NK-92 treated with Interleukin-12 subunit alpha and Interleukin-12 subunit beta, amount 100 ng/mL, for 24 hours (cell line): ENCODE results near the gene DDX24.

Experiments used
- DNase-seq: peaks from one replicate; lab custom pipeline; 2025; lab: John Stamatoyannopoulos, UW

DDX24 gene

DNA sequence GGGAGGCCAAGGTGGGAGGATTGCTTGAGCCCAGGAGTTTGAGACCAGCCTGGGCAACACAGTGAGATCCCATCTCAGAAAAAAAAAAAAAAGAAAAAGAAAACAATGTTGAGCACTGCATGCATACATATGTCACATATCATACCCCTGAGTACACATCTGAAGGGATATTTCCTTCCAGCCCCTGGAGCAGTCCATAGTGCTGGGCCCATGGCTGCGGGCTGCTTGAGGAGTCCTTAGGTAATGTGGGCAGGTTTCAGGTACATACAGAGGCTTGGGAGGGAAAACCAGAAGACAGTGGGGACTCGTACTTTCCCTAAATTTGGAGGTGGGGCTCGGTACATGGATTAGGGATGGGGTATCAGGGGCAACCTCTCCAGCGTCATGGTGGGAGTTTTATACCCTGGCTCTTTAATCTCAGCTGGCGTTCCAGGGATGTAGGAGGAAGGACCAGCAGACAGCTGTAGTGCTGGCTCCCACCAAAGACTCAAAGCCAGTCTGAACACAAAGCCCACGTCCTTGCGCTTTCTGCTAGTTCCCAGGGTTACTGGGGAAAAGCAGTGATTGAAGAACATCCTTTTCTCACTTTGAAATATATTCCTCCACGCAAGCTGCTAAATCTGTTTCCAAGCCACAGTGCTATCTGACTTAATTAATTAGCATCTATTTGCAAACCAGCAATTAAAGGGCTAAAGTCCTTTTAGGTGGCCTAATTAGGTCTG, 49.7 kb downstream of the DDX24 start:
- DNase-seq: no peak

DNA sequence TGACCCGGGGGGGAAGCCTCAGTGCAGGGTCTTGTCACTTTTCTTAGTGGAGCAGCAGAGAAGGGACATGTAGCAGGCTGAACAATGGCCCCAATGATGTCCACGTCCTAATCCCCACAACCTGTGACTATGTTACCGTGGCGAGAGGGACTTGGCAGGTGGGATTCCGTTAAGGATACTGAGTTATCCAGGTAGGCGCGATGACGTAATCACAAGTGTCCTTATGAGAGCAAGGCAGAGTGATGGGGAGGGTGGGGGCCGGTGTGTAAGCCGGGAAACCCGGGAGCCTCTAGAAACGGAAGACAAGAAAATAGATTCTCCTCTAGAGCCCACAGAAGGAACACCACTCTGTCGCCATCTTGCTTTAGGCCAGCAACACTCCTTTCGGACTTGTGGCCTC, 50.4 kb downstream of the DDX24 start:
- no peak for DNase-seq

DNA sequence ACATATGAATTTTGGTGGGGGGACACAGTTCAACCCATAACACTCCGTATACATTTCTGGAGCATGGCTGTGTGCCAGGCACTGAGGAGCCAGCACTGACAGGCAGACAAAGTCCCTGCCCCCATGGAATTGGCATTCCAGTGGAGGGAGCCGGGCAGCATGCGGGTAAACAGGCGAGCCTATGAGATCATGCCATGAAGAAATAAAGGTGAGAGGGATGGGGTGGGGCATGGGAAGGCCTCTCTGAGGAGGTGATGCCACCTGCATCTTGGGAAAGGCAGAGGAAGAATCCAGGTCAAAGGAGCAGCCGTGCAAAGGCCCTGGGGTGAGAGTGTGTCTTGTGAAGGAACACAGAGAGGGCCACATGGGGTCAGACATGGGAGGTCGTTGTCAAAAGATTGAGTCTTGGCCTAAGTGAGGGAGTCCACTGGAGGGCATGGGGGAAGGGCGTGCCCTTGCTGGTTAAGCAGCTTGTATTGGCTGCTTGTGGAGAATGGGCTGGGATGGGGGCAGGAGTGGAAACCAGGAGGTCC, 51.3 kb downstream of the DDX24 start:
- no peak for DNase-seq

DNA sequence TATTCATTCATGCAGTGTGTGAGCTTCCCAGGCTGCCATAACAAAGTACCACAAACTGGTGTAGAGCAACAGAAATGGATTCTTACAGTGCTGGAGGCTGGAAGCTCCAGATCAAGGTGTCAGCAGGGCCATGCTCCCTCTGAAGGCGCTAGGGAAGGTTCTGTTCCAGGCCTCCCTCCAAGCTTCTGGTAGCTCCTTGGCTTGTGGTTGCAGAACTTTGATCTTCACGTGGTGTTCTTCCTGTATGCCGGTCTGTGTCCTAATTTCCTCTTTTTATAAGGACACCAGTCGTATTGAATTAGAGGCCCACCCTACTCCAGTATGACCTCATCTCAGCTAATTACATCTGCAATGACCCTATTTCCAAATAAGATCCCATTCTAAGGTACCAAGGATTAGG, 51.7 kb downstream of the DDX24 start:
- DNase-seq: no peak

DNA sequence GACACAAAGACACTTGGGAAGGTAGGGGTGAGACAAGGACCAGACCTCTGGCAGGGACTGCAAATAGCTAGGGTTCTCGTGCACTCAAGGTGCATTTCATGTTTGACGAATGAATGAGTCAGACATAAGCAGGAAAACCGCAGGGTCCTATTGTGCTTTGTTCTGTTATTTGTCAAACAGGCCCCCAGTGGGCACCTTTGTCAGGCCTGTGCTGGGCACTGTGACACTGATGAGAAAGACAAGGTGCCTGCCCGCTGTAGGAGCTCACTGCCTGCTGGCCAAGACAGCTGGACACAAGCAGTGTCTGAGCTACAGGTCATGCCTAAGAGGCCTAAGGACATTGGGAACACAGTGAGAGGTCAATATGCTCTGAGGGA, 52.6 kb downstream of the DDX24 start:
- DNase-seq: peak; percentile 47

DNA sequence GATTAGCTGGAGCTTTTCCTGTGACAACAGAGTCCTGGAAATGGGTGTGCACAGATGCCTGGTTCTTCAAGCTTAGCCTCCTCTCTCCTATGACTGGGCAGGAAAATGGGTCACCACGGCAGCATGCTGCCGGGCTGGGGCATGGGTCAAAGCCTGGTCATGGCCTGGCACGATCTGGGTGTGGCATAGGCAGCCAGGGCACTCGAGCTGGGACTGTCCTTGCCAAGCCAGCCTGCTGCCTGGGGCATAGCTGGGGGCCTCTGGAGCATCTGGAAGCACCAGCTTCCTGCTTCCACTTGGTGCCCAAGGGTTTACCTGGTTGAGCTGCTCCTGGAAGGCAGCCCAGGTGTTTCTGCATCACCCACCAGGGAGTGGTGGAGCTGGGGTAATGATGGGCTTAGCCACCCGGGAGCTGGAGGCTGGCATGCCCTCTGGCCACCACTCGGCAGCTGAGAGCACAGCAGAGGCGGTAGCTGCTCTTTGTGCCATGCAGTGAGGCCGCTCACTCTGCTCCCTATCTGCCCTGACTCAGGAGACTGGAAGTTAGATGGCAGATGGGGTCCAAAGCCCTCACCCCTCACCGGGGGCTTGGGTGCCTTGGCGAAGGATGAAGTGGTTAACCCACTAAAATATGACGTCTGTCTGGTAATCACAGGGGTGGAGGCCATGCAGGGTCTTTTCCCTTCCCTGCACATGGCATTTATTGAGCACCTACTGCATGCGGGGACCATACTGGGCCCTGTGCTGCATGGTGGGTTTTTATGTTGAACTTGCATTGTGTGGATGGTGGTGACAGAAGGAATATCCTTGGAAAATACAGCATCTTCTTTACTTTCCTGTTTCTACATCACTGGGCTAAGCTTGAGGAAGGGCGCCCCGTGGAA, 53.2 kb downstream of the DDX24 start:
- DNase-seq: no peak

DNA sequence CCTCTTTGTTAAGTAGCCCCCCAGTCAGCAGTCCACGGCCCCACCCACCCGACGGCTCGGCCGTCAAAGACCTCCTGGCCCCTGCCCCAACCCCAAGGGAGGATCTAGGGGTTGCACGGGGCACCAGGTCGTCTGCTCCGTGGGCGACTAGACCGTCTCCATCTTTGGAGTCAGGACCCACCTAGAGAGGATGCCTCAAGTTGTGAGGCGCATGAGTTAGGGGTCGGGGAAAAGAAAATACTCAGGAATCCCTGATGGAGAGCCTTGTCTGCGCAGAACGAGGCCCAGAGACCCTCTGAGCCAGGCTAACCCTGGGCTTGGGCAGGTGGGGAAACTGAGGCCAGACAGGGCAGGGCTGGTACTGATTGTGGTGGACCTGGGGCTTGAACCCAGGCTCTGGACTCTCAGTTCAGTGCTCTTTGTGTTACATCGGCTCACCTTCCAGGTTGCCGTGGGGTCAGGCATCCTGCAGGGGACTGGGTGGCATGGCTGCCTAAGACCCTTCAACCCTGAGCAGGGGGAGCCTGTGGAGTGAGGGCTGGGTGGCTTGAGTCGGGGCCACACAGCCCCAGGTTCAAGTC, 54.0 kb downstream of the DDX24 start:
- no peak for DNase-seq

DNA sequence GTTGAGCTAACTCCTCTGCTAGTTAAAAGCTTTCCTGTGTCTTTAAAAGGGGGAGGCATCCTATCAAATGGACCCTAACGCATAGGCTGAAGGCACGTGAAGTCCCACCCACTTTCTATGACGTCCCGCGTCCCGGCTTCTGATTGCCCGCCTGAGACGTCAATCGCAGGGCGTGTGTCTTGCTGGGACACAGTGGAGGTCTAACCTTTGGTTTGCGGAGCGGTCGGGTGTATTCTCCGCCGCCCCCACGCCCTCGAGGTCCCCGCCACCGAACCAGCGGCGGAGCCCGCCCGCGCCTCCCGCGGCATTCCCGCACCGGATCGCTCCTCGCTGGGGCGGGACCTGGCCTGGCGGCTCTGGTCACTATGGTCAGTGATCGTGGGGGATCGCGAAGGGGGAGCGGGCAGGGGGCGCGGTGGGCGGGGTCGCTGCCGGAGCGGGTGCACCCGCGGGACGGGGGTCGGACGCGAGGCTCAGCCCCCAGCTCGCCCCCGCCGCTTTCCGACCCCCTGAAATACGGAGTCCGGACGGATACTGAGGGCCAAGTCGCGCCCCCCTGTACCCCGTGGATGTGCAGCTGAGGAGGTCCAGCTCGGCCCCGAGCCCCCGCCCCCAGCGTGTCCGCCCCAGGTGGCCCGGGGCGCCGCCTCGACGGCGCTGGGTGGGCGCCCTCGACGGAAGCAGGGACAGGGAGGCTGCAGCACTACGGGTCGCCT, 54.7 kb downstream of the DDX24 start, which contains the start of gene OTUB2:
Gene OTUB2, plus strand, starts transcription at position 168 of the 716 bp plus-strand sequence. Its CDS starts 198 bp downstream, at position 366.
- peak; percentile 84 for DNase-seq

DNA sequence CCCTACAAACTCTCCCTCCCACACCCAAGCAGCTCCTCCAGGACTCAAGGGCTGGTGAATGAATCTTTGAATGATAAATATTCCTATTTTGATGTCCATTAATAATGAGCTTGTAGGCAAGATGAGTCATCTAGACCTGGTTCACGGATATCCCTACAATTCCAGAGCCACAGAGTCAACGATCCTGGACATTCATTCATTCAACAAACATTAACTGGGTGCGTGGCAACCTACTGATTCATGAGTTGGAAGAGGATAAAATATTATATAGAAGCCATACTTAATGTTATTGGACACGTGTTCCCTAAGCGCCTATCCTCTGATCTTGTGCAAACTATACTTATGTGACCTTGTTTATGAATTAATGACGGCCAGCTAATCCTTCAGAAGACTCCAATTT, 55.3 kb downstream of the DDX24 start:
- no peak for DNase-seq

DNA sequence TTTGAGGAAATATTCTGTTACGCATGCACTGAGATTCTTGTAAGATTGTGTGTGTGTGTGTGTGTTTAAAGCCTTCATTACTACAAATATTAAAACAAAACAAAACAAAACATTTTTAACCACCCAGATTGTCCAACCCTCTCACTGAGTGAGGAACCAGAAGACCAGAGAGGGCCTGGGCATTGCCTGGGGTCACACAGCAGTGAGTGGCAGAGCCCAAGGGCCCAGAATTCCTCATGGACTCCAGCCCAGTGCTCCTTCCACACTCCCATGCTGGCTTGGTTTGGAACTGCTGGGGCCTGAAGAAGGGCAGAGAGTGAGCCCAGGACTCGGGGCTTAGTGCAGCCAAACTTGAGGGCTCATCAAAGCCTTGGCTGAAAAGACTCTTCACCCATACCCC, 56.5 kb downstream of the DDX24 start:
- DNase-seq: no peak

DNA sequence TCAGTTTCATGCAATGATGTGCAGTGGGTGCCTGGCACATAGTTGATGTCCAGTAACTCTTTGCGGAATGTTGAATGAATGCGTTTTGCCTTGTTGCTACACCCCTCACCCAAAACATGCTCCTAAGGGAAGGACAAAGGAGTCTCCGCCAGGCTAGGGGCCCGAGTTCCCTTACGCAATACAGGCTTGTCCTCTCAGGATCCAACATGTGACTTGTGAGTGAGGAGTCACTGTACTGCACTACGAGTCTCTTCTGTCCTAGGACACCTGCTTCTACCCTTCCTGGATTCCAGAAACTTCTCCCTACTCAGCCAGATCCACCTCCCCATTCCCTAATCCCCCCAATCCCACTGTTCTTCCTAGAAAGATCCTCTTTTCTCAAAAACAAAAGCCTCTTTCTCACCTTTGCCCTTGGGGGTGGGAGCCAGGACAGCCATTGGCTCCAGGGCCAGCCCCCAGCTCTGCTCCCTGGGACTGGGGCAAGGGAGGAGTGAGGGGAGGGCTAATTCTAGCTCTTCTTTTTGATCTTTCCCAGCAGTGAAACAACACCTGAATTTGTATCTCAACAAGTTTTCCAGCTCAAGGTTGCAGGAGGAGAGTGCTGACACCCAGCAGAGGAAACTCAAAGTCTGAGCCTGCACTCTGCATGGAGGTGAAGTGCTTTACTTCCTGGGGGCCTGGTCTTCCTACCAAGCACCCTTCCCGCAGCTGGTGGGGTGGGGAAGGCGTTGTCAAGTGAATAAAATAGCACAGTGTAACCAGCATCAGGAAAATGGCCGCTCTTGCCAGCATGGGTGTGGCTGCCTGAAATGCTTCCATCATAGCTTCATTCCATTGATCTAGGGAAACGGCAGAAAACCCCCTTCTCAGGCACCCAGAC, 58.2 kb downstream of the DDX24 start:
- DNase-seq: no peak

DNA sequence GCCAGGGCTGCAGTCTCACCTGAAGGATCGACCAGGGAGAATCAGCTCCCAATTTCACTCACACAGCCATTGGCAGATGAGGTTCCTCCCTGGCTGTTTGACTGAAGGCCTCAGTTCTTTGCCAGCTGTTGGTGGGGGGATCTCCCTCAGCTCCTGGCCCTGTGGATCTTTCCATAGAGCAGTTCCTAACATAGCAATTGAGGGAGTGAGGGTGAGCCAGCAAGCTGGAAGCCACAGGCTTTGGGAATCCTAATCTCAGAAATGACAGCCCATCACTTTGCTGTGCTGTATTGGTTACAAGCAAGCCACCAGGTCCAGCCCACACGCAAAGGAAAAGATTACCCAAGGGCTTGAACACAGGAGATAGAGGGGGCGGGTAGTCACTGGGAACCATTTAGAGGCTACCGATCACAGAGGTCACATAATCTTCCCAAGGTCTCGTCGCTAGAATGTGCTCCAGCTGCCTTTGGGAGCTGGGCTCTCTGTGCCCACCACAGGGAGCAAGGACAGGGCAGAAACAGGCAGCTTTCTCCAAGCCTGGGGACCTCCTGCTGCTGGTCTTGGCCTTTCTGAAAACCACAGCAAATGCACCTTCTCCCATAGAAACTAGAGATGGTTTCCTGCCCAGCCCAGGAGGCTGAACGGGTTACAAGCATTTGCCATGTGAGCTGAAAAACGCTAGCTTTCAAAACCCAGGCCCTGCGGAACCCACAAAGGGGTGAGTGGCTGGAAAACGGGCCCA, 59.4 kb downstream of the DDX24 start:
- no peak for DNase-seq

DNA sequence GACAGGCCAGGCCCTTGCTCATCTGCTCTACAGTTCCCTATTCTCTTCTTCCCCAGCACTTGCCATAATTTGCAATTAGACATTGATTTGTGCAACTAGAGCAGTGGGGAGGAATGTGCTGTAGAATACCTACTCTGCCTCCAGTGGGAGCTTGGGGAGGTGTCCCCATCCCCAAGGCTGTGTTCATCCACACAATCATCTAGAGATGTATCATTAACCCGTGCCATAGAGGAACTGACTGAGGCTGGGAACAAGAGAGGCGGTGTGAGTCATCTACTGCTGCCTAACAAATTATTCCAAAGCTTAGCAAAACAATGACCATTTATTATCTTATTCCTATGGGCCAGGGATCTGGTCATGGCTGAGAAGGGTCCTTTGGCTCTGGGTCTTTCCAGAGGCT, 60.0 kb downstream of the DDX24 start:
- no peak for DNase-seq

DNA sequence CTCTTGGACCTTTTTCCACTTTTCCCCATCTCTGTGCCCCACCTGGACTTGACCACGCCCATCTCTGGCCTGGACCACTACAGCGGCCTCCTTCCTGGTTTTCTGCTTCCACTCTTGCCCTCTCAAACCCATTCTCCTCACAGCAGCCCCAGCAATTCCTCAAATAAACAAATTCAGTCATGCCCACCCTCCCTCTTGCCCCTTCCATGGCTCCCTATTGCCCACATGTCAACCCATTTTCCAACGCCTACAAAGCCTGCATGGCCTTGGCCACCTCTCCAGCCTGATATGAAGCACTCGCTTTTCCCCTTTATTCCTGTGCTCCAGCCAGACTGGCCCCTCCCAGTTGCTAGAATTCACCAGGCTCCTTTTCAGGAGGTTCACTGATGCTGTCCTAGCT, 60.7 kb downstream of the DDX24 start:
- no peak for DNase-seq

DNA sequence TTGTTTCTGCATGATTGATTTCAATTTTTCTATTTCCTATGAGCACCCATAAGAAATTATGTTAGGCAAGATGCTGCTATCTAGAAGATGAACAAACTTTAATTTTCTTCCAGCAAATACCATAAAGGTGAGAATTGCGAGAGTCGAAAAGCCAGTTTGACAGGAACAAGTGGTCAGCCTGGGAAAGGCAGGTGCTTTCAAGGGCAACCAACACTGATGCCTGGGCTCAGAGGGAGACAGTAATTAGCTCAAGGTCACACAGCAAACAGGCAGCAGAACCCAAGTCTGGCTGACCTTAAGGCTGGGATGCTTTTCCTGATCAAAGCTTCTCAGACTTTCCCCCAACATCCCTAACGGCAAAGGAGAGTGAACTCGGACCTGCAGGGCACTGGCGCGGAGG, 61.7 kb downstream of the DDX24 start:
- DNase-seq: no peak

DNA sequence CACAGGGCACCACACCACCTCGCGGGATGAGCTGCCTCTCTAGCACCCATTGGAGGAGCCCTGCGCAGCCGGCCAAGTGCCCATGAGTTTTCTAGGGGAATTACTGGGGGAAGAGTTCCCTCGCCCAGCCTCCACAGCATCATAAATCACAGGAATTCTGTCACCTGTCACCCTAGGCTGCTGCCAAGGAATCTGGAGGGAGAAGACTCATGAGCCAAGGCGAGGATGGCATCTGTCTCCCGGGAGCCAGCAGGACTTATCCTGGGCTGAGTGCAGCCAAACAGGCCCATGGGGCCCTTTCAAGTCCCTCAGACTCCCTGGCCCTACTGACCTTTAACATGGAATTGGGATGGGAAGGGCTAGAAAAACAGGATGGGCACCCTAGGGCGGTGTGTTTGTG, 62.7 kb downstream of the DDX24 start:
- DNase-seq: no peak

DNA sequence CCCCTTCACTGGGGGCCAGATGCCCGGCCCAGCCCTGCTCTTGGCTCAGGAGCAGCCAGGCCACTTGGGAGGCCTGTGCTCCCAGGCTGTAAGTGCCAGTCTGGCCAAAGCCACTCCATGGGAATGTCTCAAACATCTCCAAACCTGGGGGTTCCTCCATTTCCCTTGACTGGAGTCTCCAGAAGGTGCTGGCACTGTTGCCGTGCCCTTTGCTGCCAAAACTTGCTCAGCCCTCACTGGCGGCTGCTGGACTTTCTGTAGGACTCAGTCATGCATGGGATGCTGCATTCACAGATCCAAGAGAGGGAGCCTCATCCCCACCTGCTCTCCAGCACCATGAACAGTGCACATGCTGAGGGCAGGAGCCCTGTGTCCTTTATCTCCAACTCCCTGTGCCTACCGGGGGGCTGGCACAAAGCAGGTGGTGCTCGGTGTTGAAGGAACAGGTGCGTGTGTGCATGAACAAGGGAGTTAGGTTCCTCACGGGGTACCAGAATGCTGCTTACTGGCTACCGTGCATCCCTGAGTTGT, 64.5 kb downstream of the DDX24 start:
- no peak for DNase-seq

DNA sequence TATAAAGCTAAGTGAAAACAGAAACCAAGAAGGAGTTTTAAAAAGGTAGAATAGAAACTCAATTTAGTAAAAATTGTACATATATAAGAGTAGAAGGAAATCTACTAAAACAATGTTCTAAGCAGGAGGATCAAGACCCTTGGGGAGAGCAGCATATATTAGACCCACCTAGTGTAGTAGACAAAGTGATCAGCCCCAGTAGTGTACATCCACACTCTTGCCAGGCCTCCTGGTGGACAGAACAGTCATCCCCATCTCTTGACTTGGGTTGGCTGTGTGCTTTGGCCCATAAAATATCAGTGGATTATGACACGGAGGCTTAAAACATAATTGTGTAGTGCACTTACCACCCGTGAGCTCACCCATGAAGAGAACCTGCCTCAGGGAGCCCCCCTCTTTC, 65.8 kb downstream of the DDX24 start:
- DNase-seq: no peak

DNA sequence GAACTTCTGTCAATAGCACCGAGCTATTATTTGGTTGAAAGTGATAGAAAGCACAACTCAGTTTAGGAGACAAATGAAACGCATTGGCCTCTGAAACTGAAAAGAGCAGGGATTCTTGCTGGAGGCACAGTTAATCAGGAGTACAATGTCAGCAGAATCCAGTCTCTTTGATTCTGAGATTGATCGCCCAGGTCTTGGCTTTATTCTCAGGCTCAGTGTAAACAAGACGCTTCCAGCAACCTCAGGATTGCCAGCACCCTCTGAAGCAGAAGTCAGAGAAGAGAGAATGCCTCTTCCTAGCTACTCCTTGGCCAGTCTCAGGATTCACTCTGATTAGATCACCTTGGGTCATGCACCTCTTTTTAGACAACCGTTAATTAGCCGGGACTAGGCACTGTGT, 66.6 kb downstream of the DDX24 start:
- no peak for DNase-seq

DNA sequence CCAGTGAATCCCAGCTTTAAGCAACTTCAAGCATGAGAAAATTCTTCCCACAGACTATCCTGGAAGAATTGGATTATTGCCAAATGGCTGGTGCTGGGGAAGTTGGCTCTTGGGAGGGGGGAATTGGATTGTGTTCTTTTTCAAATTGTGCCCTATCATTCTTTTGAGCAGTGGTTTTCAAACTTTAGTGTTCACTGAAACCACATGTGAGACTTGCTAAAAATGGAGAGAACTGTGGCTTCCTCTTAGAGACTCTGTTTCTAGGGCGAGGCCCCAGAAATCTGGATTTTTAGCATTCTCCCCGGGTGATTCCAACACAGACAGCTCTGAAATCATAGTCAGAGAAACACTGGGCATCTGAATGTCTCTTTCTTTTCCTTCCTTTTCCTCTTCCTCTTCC, 69.2 kb downstream of the DDX24 start:
- no peak for DNase-seq
